Left colon (tissue), 2 donors: ENCODE measurements around the gene PRDM10. TPM values are rescaled to one million over a fixed set of nuclear protein-coding genes. Genes with fewer than 3 reads are reported as not detected.
"Not testable (repeated sequence)": the region's sequence is repeated elsewhere in the genome, so short reads cannot be mapped to it uniquely, and the experiment has no call there.

Experiments used
- ATAC-seq: fragments of 200-7000 bp; cut with Tn5 transposase; one replicate; pipeline ENCODE4 v1.9.1; 2020; ENCODE audit warnings: mild to moderate bottlenecking, moderate library complexity
- DNase-seq, 2 donors: peaks; one replicate each; pipeline ENCODE4 v3.0.0-alpha.2; 2020
- intact Hi-C, 2 donors: fragments of 100-400 bp; cut with DNase I in 1 of 2; cut with micrococcal nuclease in 1 of 2; formaldehyde crosslinking; loops; one replicate each; pipeline versions ENCODE4 v1.11.2 to v1.14.0; 2022; cut with DNase I, micrococcal nuclease
- total RNA-seq, 2 donors: library from RNA; stranded (reverse); fragmentation: NEBNext Ultra II Directional; extraction: Animal tissue kit (Norgen Biotek cat#: 25700); gene quantifications; one replicate each; pipeline ENCODE4 v1.2.1, GENCODE V29; 2021
- donor health status: DM: no; HTN: no; CAD: no.
- donor health status: DM: yes; HTN: yes; CAD: no.

Gene PRDM10
- total RNA-seq, 2 donors from 2014 or later, result 11.8 to 12.1 TPM

GRCh38 chr11:129985823-129986222 lies 16.8 kb downstream of the PRDM10 start:
- intact Hi-C loops, result no loop called here
- DNase-seq (no peak), ATAC-seq (no peak)

GRCh38 chr11:129980086-129980485 lies 22.5 kb downstream of the PRDM10 start:
- ATAC-seq (no peak), DNase-seq (no peak)
- intact Hi-C loops, result no loop called here

- DNase-seq (no peak), ATAC-seq (no peak)
- intact Hi-C loops, result no loop called here
Measured at GRCh38 chr11:129979046-129979605, 23.5 kb downstream of the PRDM10 start.

GRCh38 chr11:129978447-129978846 lies 24.2 kb downstream of the PRDM10 start:
- no peak for DNase-seq
- intact Hi-C loops, result no loop called here
- ATAC-seq, result no peak

GRCh38 chr11:129976328-129976727 lies 26.3 kb downstream of the PRDM10 start:
- intact Hi-C loops, result no loop called here
- ATAC-seq (no peak), DNase-seq (no peak)

- DNase-seq, result no peak
- intact Hi-C loops, result no loop called here
- no peak for ATAC-seq
Measured at GRCh38 chr11:129975543-129975942, 27.1 kb downstream of the PRDM10 start.

- DNase-seq (no peak), ATAC-seq (no peak)
- intact Hi-C loops, result no loop called here
Measured at GRCh38 chr11:129974672-129975071, 28.0 kb downstream of the PRDM10 start.

- ATAC-seq, result no peak
- intact Hi-C loops, result no loop called here
- DNase-seq, result no peak
Measured at GRCh38 chr11:129974237-129974636, 28.4 kb downstream of the PRDM10 start.

GRCh38 chr11:129973809-129974208 lies 28.8 kb downstream of the PRDM10 start:
- ATAC-seq (no peak), DNase-seq (no peak)
- intact Hi-C loops, result no loop called here

- intact Hi-C loops, result no loop called here
- no peak for ATAC-seq
Measured at GRCh38 chr11:129973068-129973467, 29.6 kb downstream of the PRDM10 start.

GRCh38 chr11:129972611-129973010 lies 30.0 kb downstream of the PRDM10 start:
- ATAC-seq, result no peak
- DNase-seq, result no peak
- intact Hi-C loops, result no loop called here

More at GRCh38 chr11:129973068-129973467, 29.6 kb downstream of the PRDM10 start:
- no peak for DNase-seq

GRCh38 chr11:129971856-129972255 lies 30.8 kb downstream of the PRDM10 start:
- ATAC-seq, intact Hi-C loops, DNase-seq: not testable (repeated sequence)

- no peak for ATAC-seq
Measured at GRCh38 chr11:129969920-129970319, 32.7 kb downstream of the PRDM10 start.

GRCh38 chr11:129968591-129969419 lies 33.8 kb downstream of the PRDM10 start:
- DNase-seq, result no peak
- intact Hi-C loops, result no loop called here
- no peak for ATAC-seq

More at GRCh38 chr11:129969920-129970319, 32.7 kb downstream of the PRDM10 start:
- intact Hi-C loops, result no loop called here
- no peak for DNase-seq

- ATAC-seq (no peak), DNase-seq (no peak)
- intact Hi-C loops, result no loop called here
Measured at GRCh38 chr11:129967996-129968395, 34.6 kb downstream of the PRDM10 start.

GRCh38 chr11:129965248-129965647 lies 37.4 kb downstream of the PRDM10 start:
- ATAC-seq, result no peak
- intact Hi-C loops, result no loop called here

GRCh38 chr11:129960216-129961214 lies 42.1 kb downstream of the PRDM10 start:
- intact Hi-C loops, result no loop called here
- DNase-seq, result no peak
- no peak for ATAC-seq

More at GRCh38 chr11:129965248-129965647, 37.4 kb downstream of the PRDM10 start:
- no peak for DNase-seq

- ATAC-seq, result no peak
- intact Hi-C loops, result no loop called here
Measured at GRCh38 chr11:129959687-129960086, 42.9 kb downstream of the PRDM10 start.

GRCh38 chr11:129955282-129955681 lies 47.4 kb downstream of the PRDM10 start:
- intact Hi-C loops, result no loop called here
- ATAC-seq, result no peak

More at GRCh38 chr11:129959687-129960086, 42.9 kb downstream of the PRDM10 start:
- no peak for DNase-seq

More at GRCh38 chr11:129955282-129955681, 47.4 kb downstream of the PRDM10 start:
- DNase-seq, result no peak
